MCF 10A (cell line): ENCODE results near the gene URB2. TPM values are rescaled to one million over a fixed set of nuclear protein-coding genes. Genes with fewer than 3 reads are reported as not detected.

Experiments
- BruUV-seq: library from RNA; stranded (reverse); fragments of 400-500 nt; replicated peaks from 2 replicates; lab custom pipeline; 2021; lab: Mats Ljungman, UMichigan
- CTCF ChIA-PET: fragments of 300-600 bp; sonication (Branson Sonifier 250); formaldehyde crosslinking; extraction: SDS; loops from one replicate; lab custom pipeline; 2021; ENCODE audit warnings: antibody characterized with exemption, inconsistent platforms; lab: Yijun Ruan, JAX
- POLR2A ChIA-PET: fragments of 300-600, 350-650 bp; sonication (Branson Sonifier 250); formaldehyde crosslinking; extraction: SDS; loops from one replicate; lab custom pipeline; 2020; ENCODE audit warnings: antibody characterized with exemption, inconsistent platforms; lab: Yijun Ruan, JAX
- DNase-seq: peaks from one replicate; pipeline ENCODE4 v3.0.0-alpha.2; 2018; ENCODE audit not compliant: unreplicated experiment
- H3K27ac Mint-ChIP-seq: one replicate; pipeline ENCODE4 v1.8.0; 2022; ENCODE audit warnings: mild to moderate bottlenecking, low read depth, mixed read lengths; ENCODE audit not compliant: unreplicated experiment
- H3K27me3 Mint-ChIP-seq: one replicate; pipeline ENCODE4 v1.8.0; 2022; ENCODE audit warnings: mixed read lengths; ENCODE audit not compliant: insufficient read depth, unreplicated experiment
- H3K36me3 Mint-ChIP-seq: one replicate; pipeline ENCODE4 v1.8.0; 2022; ENCODE audit warnings: mild to moderate bottlenecking, moderate library complexity, mixed read lengths; ENCODE audit not compliant: insufficient read depth, unreplicated experiment
- H3K4me1 Mint-ChIP-seq: one replicate; pipeline ENCODE4 v1.8.0; 2022; ENCODE audit warnings: mixed read lengths; ENCODE audit not compliant: insufficient read depth, unreplicated experiment
- H3K4me3 Mint-ChIP-seq: one replicate; pipeline ENCODE4 v1.8.0; 2022; ENCODE audit warnings: mild to moderate bottlenecking, moderate library complexity, mixed read lengths; ENCODE audit not compliant: unreplicated experiment
- H3K9me3 Mint-ChIP-seq: one replicate; pipeline ENCODE4 v1.8.0; 2022; ENCODE audit warnings: mixed read lengths; ENCODE audit not compliant: unreplicated experiment
- intact Hi-C: fragments of 100-400 bp; cut with micrococcal nuclease; formaldehyde crosslinking; loops from 2 replicates; pipeline ENCODE4 v1.14.1; 2022
- total RNA-seq: library from RNA; stranded (reverse); gene quantifications from 2 replicates; pipeline ENCODE4 v1.2.3, GENCODE V29; 2022
- TF ChIP-seq, protein P1 (sequence below): fragments of 200-600 bp; IDR thresholded peaks from one replicate; pipeline ENCODE4 v1.8.0; 2022; ENCODE audit warnings: antibody characterized with exemption, mild to moderate bottlenecking; ENCODE audit not compliant: unreplicated experiment

The URB2 gene
- total RNA-seq, 1 experiment from 2014 or later, result 35.5 TPM

DNA sequence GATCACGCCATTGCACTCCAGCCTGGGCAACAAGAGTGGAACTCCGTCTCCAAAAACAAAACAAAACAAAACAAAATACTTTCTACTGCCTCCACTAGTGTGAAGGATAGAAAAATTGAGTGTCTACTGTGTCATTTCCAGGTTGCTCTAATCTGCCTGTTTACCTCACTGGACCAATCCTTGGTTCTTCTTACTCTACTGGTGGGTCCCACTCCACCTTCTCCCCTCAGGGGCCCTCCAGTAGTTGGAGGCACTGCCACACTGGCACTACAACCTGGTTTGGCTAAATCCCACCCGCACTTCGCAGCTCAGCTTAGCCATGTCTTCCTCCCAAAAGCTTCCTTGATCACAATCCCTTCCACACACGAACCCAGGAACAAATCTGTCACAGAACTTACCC lies 2.8 kb upstream of the URB2 start:
- BruUV-seq, result no TSS peak
- Mint-ChIP-seq H3K4me3 (peak overlapping the region; percentile 99), H3K36me3 (no peaks in the 10 kb centered on the region), H3K27ac (peak overlapping the region; percentile 5), H3K27me3 (no peaks in the 10 kb centered on the region), H3K9me3 (no peaks in the 10 kb centered on the region), H3K4me1 (peaks cover 54% of the 10 kb centered on the region)
- intact Hi-C loops, result no loop called here
- ChIA-PET POLR2A (interaction anchor here (0.8 to 15.3 kb wide), 7 partner anchors 10 to 115 kb away, joined by 3 to 375 read pairs (median 23); partner anchors contain the start of genes ABCB10 and NUP133), CTCF (interaction anchor here (0.7 to 5.8 kb wide), 9 partner anchors 16 to 687 kb away, joined by 3 to 65 read pairs (median 3); partner anchors contain the start of gene ABCB10)
- TF ChIP-seq, protein P1, sequence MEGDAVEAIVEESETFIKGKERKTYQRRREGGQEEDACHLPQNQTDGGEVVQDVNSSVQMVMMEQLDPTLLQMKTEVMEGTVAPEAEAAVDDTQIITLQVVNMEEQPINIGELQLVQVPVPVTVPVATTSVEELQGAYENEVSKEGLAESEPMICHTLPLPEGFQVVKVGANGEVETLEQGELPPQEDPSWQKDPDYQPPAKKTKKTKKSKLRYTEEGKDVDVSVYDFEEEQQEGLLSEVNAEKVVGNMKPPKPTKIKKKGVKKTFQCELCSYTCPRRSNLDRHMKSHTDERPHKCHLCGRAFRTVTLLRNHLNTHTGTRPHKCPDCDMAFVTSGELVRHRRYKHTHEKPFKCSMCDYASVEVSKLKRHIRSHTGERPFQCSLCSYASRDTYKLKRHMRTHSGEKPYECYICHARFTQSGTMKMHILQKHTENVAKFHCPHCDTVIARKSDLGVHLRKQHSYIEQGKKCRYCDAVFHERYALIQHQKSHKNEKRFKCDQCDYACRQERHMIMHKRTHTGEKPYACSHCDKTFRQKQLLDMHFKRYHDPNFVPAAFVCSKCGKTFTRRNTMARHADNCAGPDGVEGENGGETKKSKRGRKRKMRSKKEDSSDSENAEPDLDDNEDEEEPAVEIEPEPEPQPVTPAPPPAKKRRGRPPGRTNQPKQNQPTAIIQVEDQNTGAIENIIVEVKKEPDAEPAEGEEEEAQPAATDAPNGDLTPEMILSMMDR, result no peak
- no peak for DNase-seq

DNA sequence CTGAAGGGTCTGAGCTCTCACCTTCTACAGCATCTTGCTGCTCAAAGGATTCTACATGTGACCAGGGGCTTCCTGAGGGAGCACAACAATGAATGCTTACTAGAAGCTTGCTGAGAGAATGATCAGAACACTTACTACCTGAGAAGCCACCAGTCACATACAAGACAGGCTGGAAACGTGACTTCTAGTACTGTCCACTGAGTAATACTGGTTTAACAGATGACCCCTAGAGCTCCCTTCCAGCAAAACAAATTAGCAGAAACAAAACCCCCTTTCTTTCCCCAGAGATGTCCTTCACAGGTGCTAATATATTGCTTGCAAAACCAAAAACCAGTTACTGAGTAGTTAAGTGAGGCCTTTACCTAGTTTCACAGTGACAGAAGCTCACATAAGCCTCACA lies 2.2 kb upstream of the URB2 start:
- ChIA-PET CTCF (interaction anchor here (0.7 to 5.8 kb wide), 12 partner anchors 17 to 686 kb away, joined by 3 to 65 read pairs (median 3); partner anchors contain the start of gene ABCB10), POLR2A (interaction anchor here (0.6 to 15.3 kb wide), 16 partner anchors 9 to 548 kb away, joined by 3 to 375 read pairs (median 6); partner anchors contain the start of genes ABCB10, GALNT2 and NUP133)
- Mint-ChIP-seq H3K4me3 (peak overlapping the region; percentile 99), H3K27me3 (no peaks in the 10 kb centered on the region), H3K4me1 (peaks cover 59% of the 10 kb centered on the region), H3K36me3 (peaks cover 4% of the 10 kb centered on the region), H3K9me3 (no peaks in the 10 kb centered on the region), H3K27ac (peak overlapping the region; percentile 5)
- TF ChIP-seq, protein P1, result no peak
- TSS peak; percentile 24 for BruUV-seq
- no peak for DNase-seq
- intact Hi-C loops, result no loop called here

DNA sequence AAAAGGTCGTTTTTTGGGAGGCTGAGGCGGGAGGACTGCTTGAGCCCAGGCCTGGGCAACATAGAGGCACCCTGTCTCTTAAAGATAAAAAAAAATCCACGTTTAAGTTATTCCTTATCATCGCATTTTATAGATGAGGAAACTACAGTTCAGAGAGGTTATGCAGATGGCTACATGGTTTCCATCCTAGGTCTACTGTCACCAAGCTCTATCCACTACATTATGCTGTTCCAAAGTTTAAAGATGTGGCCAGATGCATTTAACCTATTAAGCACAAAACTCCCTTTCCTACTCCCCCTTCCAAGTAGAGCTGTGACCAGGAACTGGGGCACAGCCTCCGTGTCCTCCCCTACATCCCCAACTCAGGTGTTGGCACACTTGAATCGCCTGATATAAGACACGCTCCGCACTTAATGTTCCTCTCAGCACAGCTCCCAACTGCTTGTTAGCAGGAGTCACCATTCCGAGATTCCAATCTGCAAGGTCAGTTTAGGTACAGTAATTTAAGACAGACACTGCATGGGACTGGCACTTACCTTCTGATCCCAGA lies 1.5 kb upstream of the URB2 start:
- BruUV-seq, result no TSS peak
- Mint-ChIP-seq H3K9me3 (no peaks in the 10 kb centered on the region), H3K27ac (peak overlapping the region; percentile 5), H3K4me3 (peak overlapping the region; percentile 99), H3K4me1 (peaks cover 63% of the 10 kb centered on the region), H3K27me3 (no peaks in the 10 kb centered on the region), H3K36me3 (peaks cover 10% of the 10 kb centered on the region)
- CTCF ChIA-PET, result interaction anchor here (0.6 to 5.8 kb wide), 13 partner anchors 9 to 629 kb away, joined by 3 to 65 read pairs (median 3); partner anchors contain the start of gene ABCB10
- DNase-seq, result no peak
- POLR2A ChIA-PET, result interaction anchor here (0.6 to 15.3 kb wide), 25 partner anchors 8 to 925 kb away, joined by 3 to 375 read pairs (median 4); partner anchors contain the start of genes ABCB10, GALNT2 and NUP133
- intact Hi-C loops, result no loop called here
- TF ChIP-seq, protein P1, result no peak

DNA sequence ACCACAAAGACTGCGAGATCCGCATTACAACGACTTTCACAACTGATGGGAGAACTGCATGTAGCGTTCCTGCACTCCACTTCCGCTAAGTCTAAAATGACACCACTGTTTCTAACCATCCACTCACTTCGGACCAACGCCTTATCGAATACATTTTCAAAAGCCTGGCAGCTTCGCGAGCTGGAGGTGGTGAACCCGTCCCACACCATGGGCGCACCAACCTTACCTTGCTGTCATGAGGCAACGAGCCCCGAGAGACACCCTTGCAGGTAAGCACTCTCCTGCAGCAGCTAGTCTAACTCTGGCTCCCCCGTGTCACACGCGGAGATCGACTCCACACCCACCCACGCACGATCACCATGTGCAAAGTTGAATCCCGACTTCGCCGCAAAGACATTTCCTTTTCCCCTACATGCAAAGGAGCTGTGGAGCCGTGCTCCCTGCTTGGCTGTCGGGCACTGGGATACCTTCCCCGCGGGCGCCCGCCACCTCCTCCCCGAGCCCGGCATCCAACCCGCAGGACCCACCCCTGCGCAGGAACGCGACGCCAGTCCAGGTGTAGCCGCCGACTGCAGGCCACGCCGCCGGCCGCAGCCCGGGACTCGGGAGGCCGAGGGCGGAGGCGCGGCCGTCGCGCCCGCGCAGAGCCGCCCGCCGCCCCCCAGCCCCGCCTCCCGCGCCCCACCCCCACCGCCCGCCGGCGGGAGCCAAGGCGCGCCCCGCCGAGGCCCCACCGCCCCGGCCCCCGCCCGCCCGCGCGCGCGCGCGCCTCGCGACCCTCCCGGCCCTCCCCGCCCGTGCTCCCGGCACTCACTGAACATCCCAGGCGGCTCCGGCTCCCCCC lies 754 bp upstream of the URB2 start:
- TF ChIP-seq, protein P1, result no peak
- no peaks in the 10 kb centered on the region for H3K9me3 Mint-ChIP-seq
- intact Hi-C loops, result no loop called here
- H3K4me1 Mint-ChIP-seq, result peaks cover 63% of the 10 kb centered on the region
- no peaks in the 10 kb centered on the region for H3K27me3 Mint-ChIP-seq
- ChIA-PET POLR2A (interaction anchor here (0.6 to 15.3 kb wide), 23 partner anchors 9 to 925 kb away, joined by 3 to 375 read pairs (median 4); partner anchors contain the start of genes ABCB10 and NUP133), CTCF (interaction anchor here (0.6 to 5.8 kb wide), 11 partner anchors 9 to 621 kb away, joined by 3 to 65 read pairs (median 4); partner anchors contain the start of gene ABCB10)
- H3K27ac Mint-ChIP-seq, result peak overlapping the region; percentile 5
- peak overlapping the region; percentile 99 for H3K4me3 Mint-ChIP-seq
- no TSS peak for BruUV-seq
- DNase-seq, result peak; percentile 69
- peaks cover 17% of the 10 kb centered on the region for H3K36me3 Mint-ChIP-seq
